Panc1 (cell line): ENCODE measurements around the gene SH3TC2.

ENCODE experiments used
- CTCF ChIP-seq: fragments of 450-650 bp; IDR thresholded peaks from 2 replicates; pipeline ENCODE4 v1.5.1; 2017; ENCODE audit warnings: mild to moderate bottlenecking
- POLR2AphosphoS5 ChIP-seq: IDR thresholded peaks from 2 replicates; pipeline ENCODE4 v1.6.1; 2012; ENCODE audit warnings: mild to moderate bottlenecking, low read depth, low read length, moderate library complexity
- SIN3A ChIP-seq: IDR thresholded peaks from 2 replicates; pipeline ENCODE4 v1.6.1; 2012; ENCODE audit warnings: low read depth, mild to moderate bottlenecking, low read length, moderate library complexity, borderline replicate concordance; ENCODE audit not compliant: insufficient read depth
- TCF7L2 ChIP-seq: IDR thresholded peaks from 2 replicates; pipeline ENCODE4 v1.6.1; 2011; ENCODE audit warnings: mild to moderate bottlenecking, low read depth, low read length, inconsistent platforms
- TF ChIP-seq, protein P1 (sequence below), 2 experiments: IDR thresholded peaks; 2 replicates each; pipeline ENCODE4 v1.6.1; 2011 to 2012; ENCODE audit warnings: low read depth in 2 of 2, control low read depth in 1 of 2, low read length in 1 of 2, mild to moderate bottlenecking in 1 of 2, moderate library complexity in 1 of 2; ENCODE audit not compliant: insufficient read depth in 1 of 2

DNA sequence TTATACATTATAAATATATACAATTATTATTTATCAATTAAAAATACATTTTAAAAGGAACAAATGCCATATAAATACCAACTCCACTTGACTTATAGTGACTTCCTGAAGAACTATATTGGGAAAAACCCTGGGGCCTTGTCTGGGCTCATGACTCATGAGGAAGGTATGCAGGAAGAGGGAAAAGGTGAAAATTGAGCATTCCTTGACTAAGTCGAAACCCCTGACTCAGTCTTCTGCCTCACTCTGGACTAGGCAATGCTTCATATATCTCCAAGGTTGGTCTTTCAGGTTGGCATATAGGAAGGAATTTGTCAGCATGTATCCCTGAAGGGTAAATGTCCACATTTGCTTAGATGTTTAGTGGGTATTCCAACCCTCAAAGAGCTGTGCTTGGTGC lies 78.5 kb downstream of the SH3TC2 start:
- TF ChIP-seq TCF7L2 (no peak), CTCF (no peak), POLR2AphosphoS5 (no peak), SIN3A (no peak)
- TF ChIP-seq, protein P1, sequence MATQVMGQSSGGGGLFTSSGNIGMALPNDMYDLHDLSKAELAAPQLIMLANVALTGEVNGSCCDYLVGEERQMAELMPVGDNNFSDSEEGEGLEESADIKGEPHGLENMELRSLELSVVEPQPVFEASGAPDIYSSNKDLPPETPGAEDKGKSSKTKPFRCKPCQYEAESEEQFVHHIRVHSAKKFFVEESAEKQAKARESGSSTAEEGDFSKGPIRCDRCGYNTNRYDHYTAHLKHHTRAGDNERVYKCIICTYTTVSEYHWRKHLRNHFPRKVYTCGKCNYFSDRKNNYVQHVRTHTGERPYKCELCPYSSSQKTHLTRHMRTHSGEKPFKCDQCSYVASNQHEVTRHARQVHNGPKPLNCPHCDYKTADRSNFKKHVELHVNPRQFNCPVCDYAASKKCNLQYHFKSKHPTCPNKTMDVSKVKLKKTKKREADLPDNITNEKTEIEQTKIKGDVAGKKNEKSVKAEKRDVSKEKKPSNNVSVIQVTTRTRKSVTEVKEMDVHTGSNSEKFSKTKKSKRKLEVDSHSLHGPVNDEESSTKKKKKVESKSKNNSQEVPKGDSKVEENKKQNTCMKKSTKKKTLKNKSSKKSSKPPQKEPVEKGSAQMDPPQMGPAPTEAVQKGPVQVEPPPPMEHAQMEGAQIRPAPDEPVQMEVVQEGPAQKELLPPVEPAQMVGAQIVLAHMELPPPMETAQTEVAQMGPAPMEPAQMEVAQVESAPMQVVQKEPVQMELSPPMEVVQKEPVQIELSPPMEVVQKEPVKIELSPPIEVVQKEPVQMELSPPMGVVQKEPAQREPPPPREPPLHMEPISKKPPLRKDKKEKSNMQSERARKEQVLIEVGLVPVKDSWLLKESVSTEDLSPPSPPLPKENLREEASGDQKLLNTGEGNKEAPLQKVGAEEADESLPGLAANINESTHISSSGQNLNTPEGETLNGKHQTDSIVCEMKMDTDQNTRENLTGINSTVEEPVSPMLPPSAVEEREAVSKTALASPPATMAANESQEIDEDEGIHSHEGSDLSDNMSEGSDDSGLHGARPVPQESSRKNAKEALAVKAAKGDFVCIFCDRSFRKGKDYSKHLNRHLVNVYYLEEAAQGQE (IDR thresholded peaks at IDR 0.05; ENCODE audit: insufficient read depth in 1 of 2, low read depth in 2 of 2, low read length in 1 of 2): no peak
